GM12878 (cell line): ENCODE results near the gene TTYH1. TPM values are rescaled to one million over a fixed set of nuclear protein-coding genes. Genes with fewer than 3 reads are reported as not detected.

Source experiments
- ATAC-seq: fragments of 200-7000 bp; cut with Tn5 transposase; 3 replicates; pipeline ENCODE4 v1.9.1; 2020; ENCODE audit warnings: mild to moderate bottlenecking, moderate library complexity
- BruUV-seq: library from RNA; stranded (reverse); fragments of 400-500 nt; replicated peaks from 2 replicates; lab custom pipeline; 2021; lab: Mats Ljungman, UMichigan
- CTCF ChIA-PET: fragments of 300-600 bp; sonication (Branson Sonifier 250); formaldehyde crosslinking; extraction: SDS; loops from one replicate; lab custom pipeline; 2021; ENCODE audit warnings: inconsistent platforms; lab: Yijun Ruan, JAX
- POLR2A ChIA-PET: fragments of 350-600 bp; formaldehyde crosslinking; extraction: SDS; loops from one replicate; lab custom pipeline; 2021; ENCODE audit warnings: inconsistent platforms; lab: Charles Lee
- RAD21 ChIA-PET: fragments of 300-600 bp; sonication (Branson Sonifier 250); formaldehyde crosslinking; loops from one replicate; lab custom pipeline; 2023; ENCODE audit warnings: antibody characterized with exemption; ENCODE audit not compliant: unreplicated experiment; lab: Charles Lee
- SMC1A ChIA-PET: fragments of 300-600 bp; sonication (Branson Sonifier 250); formaldehyde crosslinking; loops from one replicate; lab custom pipeline; 2023; ENCODE audit not compliant: unreplicated experiment, uncharacterized antibody; lab: Charles Lee
- DNase-seq: peaks from one replicate; pipeline ENCODE4 v3.0.0-alpha.2; 2011; ENCODE audit warnings: low read depth, low spot score
- FAIRE-seq: peaks from 3 replicates; lab custom pipeline; 2011; peaks lifted over from hg19 to GRCh38; lab: Jason Lieb, UNC
- H2AFZ ChIP-seq: 2 replicates; pipeline ENCODE4 v1.6.0; 2011; ENCODE audit warnings: low read depth, low read length, control low read depth; ENCODE audit not compliant: control insufficient read depth
- H3K27ac ChIP-seq: 2 replicates; pipeline ENCODE4 v1.5.1; 2011; ENCODE audit warnings: control low read depth; ENCODE audit not compliant: control insufficient read depth, insufficient read depth
- H3K27me3 ChIP-seq, 2 experiments: replicated peaks in 1 of 2; 2 replicates each; pipeline versions ENCODE4 v1.6.0 to v1.6.1; 2011; ENCODE audit warnings: low read length in 1 of 2; ENCODE audit not compliant: control insufficient read depth in 2 of 2, insufficient read depth in 2 of 2
- H3K36me3 ChIP-seq, 2 experiments: 2 replicates each; pipeline ENCODE4 v1.5.1; 2011; ENCODE audit warnings: low read length in 1 of 2; ENCODE audit not compliant: control insufficient read depth in 2 of 2, insufficient read depth in 2 of 2
- H3K4me1 ChIP-seq: 2 replicates; pipeline ENCODE4 v1.6.1; 2011; ENCODE audit warnings: mild to moderate bottlenecking, low read length, moderate library complexity, mixed read lengths; ENCODE audit not compliant: control insufficient read depth, insufficient read depth
- H3K4me2 ChIP-seq: 2 replicates; pipeline ENCODE4 v1.6.0; 2011; ENCODE audit warnings: control low read depth; ENCODE audit not compliant: control insufficient read depth, insufficient read depth
- H3K4me3 ChIP-seq: fragments of 200-600 bp; sonication (generic); 2 replicates; pipeline ENCODE4 v1.5.1; 2016
- H3K79me2 ChIP-seq: 2 replicates; pipeline ENCODE4 v1.6.0; 2011; ENCODE audit warnings: low read length; ENCODE audit not compliant: control insufficient read depth, insufficient read depth
- H3K9ac ChIP-seq: 2 replicates; pipeline ENCODE4 v1.8.0; 2011; ENCODE audit warnings: low read length, control low read depth, mixed read lengths; ENCODE audit not compliant: control insufficient read depth, insufficient read depth
- H3K9me3 ChIP-seq: replicated peaks from 3 replicates; pipeline ENCODE4 v1.5.1; 2011; ENCODE audit warnings: mild to moderate bottlenecking, low read length; ENCODE audit not compliant: control insufficient read depth, insufficient read depth
- H4K20me1 ChIP-seq: 2 replicates; pipeline ENCODE4 v1.6.0; 2011; ENCODE audit not compliant: control insufficient read depth, insufficient read depth
- FOXM1 ChIP-seq: IDR thresholded peaks from 2 replicates; pipeline ENCODE4 v1.6.1; 2012; ENCODE audit warnings: low read depth, mild to moderate bottlenecking, inconsistent platforms, low read length, moderate library complexity
- HDGF ChIP-seq: fragments of 450-650 bp; IDR thresholded peaks from 2 replicates; pipeline ENCODE4 v1.6.1; 2016; ENCODE audit warnings: antibody characterized with exemption
- JUND ChIP-seq: IDR thresholded peaks from 2 replicates; pipeline ENCODE4 v1.6.1; 2012; ENCODE audit warnings: low read depth, mild to moderate bottlenecking, low read length, improper control_type of control experiment, moderate library complexity
- KAT2A ChIP-seq: conservative IDR thresholded peaks from 2 replicates; pipeline ENCODE4 v1.6.1; 2011; ENCODE audit warnings: low read depth, low read length; ENCODE audit not compliant: control insufficient read depth
- KDM1A ChIP-seq: fragments of 200-600 bp; sonication (generic); IDR thresholded peaks from 2 replicates; pipeline ENCODE4 v1.6.1; 2016; ENCODE audit warnings: borderline replicate concordance
- MLLT1 ChIP-seq: fragments of 450-650 bp; IDR thresholded peaks from 2 replicates; pipeline ENCODE4 v1.6.1; 2016; ENCODE audit warnings: mild to moderate bottlenecking
- POLR2AphosphoS2 ChIP-seq: IDR thresholded peaks from 2 replicates; pipeline ENCODE4 v1.6.1; 2011; ENCODE audit warnings: low read depth, mild to moderate bottlenecking, low read length, improper control_type of control experiment, moderate library complexity
- RAD51 ChIP-seq: fragments of 450-650 bp; IDR thresholded peaks from 2 replicates; pipeline ENCODE4 v1.6.1; 2016; ENCODE audit warnings: moderate library complexity, mild to moderate bottlenecking, inconsistent platforms
- RBBP5 ChIP-seq: fragments of 200-600 bp; sonication (generic); conservative IDR thresholded peaks from 2 replicates; pipeline ENCODE4 v1.6.1; 2016
- REST ChIP-seq: IDR thresholded peaks from 2 replicates; pipeline ENCODE4 v1.6.1; 2012; ENCODE audit warnings: mild to moderate bottlenecking, low read depth, low read length
- SMAD5 ChIP-seq: IDR thresholded peaks from 2 replicates; pipeline ENCODE4 v1.6.1; 2016; ENCODE audit warnings: antibody characterized with exemption, low read depth
- TAF1 ChIP-seq: IDR thresholded peaks from 2 replicates; pipeline ENCODE4 v1.6.1; 2011; ENCODE audit warnings: mild to moderate bottlenecking, low read depth, low read length, borderline replicate concordance
- TBL1XR1 ChIP-seq: IDR thresholded peaks from 2 replicates; pipeline ENCODE4 v1.6.1; 2012; ENCODE audit warnings: low read depth, low read length, improper control_type of control experiment
- USF1 ChIP-seq: IDR thresholded peaks from 2 replicates; pipeline ENCODE4 v1.6.1; 2011; ENCODE audit warnings: borderline replicate concordance, low read depth, mild to moderate bottlenecking, moderate library complexity, mixed read lengths, low read length; ENCODE audit not compliant: insufficient read depth; ENCODE audit errors: extremely low read length
- WRNIP1 ChIP-seq: IDR thresholded peaks from 2 replicates; pipeline ENCODE4 v1.6.1; 2011; ENCODE audit warnings: low read depth, low read length, improper control_type of control experiment, borderline replicate concordance
- WGBS: methylation state at CpG from one replicate; pipeline ENCODE4 v1.1.6; 2016; ENCODE audit warnings: low lambda C conversion rate; ENCODE audit not compliant: insufficient replicate concordance, insufficient coverage; ENCODE audit errors: missing lambda C conversion rate; 5-methylcytosine and 5-hydroxymethylcytosine counted together
- in situ Hi-C: fragments of 300-500 bp; cut with MboI; formaldehyde crosslinking; loops from 9 replicates; pipeline ENCODE4 v1.14.3; 2018; ENCODE audit warnings: mixed read lengths
- intact Hi-C: fragments of 100-400 bp; cut with micrococcal nuclease; formaldehyde crosslinking; loops from one replicate; pipeline ENCODE4 v1.14.2; 2022; ENCODE audit not compliant: unreplicated experiment
- polyA plus RNA-seq, 11 experiments: library from polyadenylated mRNA; depleted of rRNA in 4 of 11; unstranded in 6 of 11; stranded (reverse) in 5 of 11; fragments of >200 nt; fragmentation: Nextera tagmentation in 4 of 11; fragmentation: Illumina TruSeq in 1 of 11; extraction: Ambion mirVana in 4 of 11; extraction: Trizol in 1 of 11; gene quantifications; 1 replicate in 1 of 11; 2 replicates in 10 of 11; pipeline versions ENCODE4 v1.2.1 to v1.2.3, GENCODE V29; 2011 to 2016; ENCODE audit warnings: inconsistent platforms in 2 of 11, missing spikeins in 2 of 11, low read depth in 1 of 11
- total RNA-seq, 4 experiments: library from RNA; depleted of rRNA in 3 of 4; stranded (reverse); fragments of >200 nt in 3 of 4; fragmentation: Illumina TruSeq in 1 of 4; extraction: Trizol in 1 of 4; gene quantifications; 2 replicates each; pipeline versions ENCODE4 v1.2.1 to v1.2.3, GENCODE V29; 2013 to 2021
- TF ChIP-seq, protein P1 (sequence below): fragments of 450-650 bp; IDR thresholded peaks from 2 replicates; pipeline ENCODE4 v1.6.1; 2017; ENCODE audit warnings: mild to moderate bottlenecking, moderate library complexity

The TTYH1 gene
- total and polyA plus RNA-seq, 10 of the 15 experiments (the other 5 are each of a cell fraction or from before 2014, with no cell fraction given): 0.01 to 0.36 (median 0.09) TPM; not detected in 3

DNA sequence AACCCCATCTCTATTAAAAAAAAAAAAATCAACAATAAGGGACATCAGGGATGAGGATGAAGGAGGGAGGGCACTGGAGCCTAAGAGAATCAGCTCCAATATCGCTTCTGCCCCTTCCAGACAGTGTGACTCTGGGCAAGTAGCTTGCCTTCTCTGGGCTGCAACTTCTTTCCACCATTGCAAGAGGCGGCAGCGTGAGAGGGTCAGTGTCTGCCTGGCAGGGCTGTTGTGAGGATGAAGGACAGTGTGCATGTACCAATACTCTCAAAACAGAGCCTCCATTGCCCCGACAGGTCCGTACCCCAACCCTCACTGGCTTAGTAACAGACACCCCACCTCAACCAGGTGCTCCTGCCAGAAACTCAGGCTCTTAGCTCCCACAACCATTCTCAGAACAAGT is 18.4 kb downstream of the TTYH1 start:
- ChIA-PET RAD21 (no interaction called here), POLR2A (no interaction called here), SMC1A (interaction anchor here (0.6 kb wide), 1 partner anchor 205 kb away, joined by 5 read pairs; no protein-coding TSS in a partner anchor), CTCF (no interaction called here)
- Histone ChIP-seq H3K27ac (no peak overlapping the region), H3K27me3 (no peaks in the 10 kb centered on the region), H3K9ac (no peak overlapping the region), H3K36me3 (no peaks in the 10 kb centered on the region; a peak in 1 of 4 replicates), H3K4me2 (no peak overlapping the region), H4K20me1 (no peaks in the 10 kb centered on the region; the same call in 1 of the 2 replicates), H2AFZ (no peak overlapping the region), H3K79me2 (no peaks in the 10 kb centered on the region), H3K9me3 (no peaks in the 10 kb centered on the region), H3K4me1 (no peaks in the 10 kb centered on the region), H3K4me3 (no peak overlapping the region)
- no peak for DNase-seq
- no TSS peak for BruUV-seq
- WGBS: 96% methylated on average over 5 of the region's 5 CpGs
- no peak for ATAC-seq
- no peak for FAIRE-seq
- in situ Hi-C loops (no loop called here), intact Hi-C loops (no loop called here)
- no peak for TF ChIP-seq POLR2AphosphoS2
- TF ChIP-seq KDM1A: no peak
- TF ChIP-seq SMAD5: no peak
- TF ChIP-seq TAF1: no peak
- TF ChIP-seq, protein P1, sequence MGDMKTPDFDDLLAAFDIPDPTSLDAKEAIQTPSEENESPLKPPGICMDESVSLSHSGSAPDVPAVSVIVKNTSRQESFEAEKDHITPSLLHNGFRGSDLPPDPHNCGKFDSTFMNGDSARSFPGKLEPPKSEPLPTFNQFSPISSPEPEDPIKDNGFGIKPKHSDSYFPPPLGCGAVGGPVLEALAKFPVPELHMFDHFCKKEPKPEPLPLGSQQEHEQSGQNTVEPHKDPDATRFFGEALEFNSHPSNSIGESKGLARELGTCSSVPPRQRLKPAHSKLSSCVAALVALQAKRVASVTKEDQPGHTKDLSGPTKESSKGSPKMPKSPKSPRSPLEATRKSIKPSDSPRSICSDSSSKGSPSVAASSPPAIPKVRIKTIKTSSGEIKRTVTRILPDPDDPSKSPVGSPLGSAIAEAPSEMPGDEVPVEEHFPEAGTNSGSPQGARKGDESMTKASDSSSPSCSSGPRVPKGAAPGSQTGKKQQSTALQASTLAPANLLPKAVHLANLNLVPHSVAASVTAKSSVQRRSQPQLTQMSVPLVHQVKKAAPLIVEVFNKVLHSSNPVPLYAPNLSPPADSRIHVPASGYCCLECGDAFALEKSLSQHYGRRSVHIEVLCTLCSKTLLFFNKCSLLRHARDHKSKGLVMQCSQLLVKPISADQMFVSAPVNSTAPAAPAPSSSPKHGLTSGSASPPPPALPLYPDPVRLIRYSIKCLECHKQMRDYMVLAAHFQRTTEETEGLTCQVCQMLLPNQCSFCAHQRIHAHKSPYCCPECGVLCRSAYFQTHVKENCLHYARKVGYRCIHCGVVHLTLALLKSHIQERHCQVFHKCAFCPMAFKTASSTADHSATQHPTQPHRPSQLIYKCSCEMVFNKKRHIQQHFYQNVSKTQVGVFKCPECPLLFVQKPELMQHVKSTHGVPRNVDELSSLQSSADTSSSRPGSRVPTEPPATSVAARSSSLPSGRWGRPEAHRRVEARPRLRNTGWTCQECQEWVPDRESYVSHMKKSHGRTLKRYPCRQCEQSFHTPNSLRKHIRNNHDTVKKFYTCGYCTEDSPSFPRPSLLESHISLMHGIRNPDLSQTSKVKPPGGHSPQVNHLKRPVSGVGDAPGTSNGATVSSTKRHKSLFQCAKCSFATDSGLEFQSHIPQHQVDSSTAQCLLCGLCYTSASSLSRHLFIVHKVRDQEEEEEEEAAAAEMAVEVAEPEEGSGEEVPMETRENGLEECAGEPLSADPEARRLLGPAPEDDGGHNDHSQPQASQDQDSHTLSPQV: no peak
- no peak for TF ChIP-seq TBL1XR1
- no peak for TF ChIP-seq HDGF
- no peak for TF ChIP-seq JUND
- TF ChIP-seq RAD51: no peak
- TF ChIP-seq FOXM1: no peak
- TF ChIP-seq WRNIP1: no peak
- no peak for TF ChIP-seq REST
- TF ChIP-seq RBBP5: no peak
- TF ChIP-seq KAT2A: no peak
- TF ChIP-seq MLLT1: no peak
- no peak for TF ChIP-seq USF1
